Neuronal stem cell (in vitro differentiated cells): ENCODE results near the gene RNF123.

Experiments used
- DNase-seq: peaks from one replicate; pipeline ENCODE4 v3.0.0-alpha.2; 2013; ENCODE audit warnings: low spot score
- H2AFZ ChIP-seq: one replicate; pipeline ENCODE4 v1.6.1; 2013; ENCODE audit warnings: mild to moderate bottlenecking, low read length, inconsistent platforms
- H2AK5ac ChIP-seq: 2 replicates; pipeline ENCODE4 v1.6.1; 2013; ENCODE audit warnings: low read depth, mild to moderate bottlenecking, inconsistent platforms, low read length, moderate library complexity, mixed read lengths
- H2BK120ac ChIP-seq: 2 replicates; pipeline ENCODE4 v1.6.1; 2013; ENCODE audit warnings: low read depth, mild to moderate bottlenecking, inconsistent platforms, low read length, moderate library complexity, mixed read lengths
- H2BK12ac ChIP-seq: one replicate; pipeline ENCODE4 v1.6.1; 2013; ENCODE audit warnings: low read length, inconsistent platforms
- H2BK15ac ChIP-seq: 2 replicates; pipeline ENCODE4 v1.6.1; 2013; ENCODE audit warnings: mild to moderate bottlenecking, low read length, inconsistent platforms, mixed read lengths
- H2BK5ac ChIP-seq: one replicate; pipeline ENCODE4 v1.6.1; 2013; ENCODE audit warnings: inconsistent platforms, mild to moderate bottlenecking, low read length, moderate library complexity
- H3K14ac ChIP-seq: one replicate; pipeline ENCODE4 v1.6.1; 2013; ENCODE audit warnings: low read length, inconsistent platforms
- H3K18ac ChIP-seq: 2 replicates; pipeline ENCODE4 v1.6.1; 2013; ENCODE audit warnings: low read length, inconsistent platforms
- H3K23ac ChIP-seq: 2 replicates; pipeline ENCODE4 v1.6.1; 2013; ENCODE audit warnings: low read depth, mild to moderate bottlenecking, mixed read lengths, low read length, inconsistent platforms; ENCODE audit not compliant: poor library complexity
- H3K27ac ChIP-seq: replicated peaks from 3 replicates; pipeline ENCODE4 v1.5.1; 2013; ENCODE audit warnings: low read length, inconsistent platforms
- H3K27me3 ChIP-seq, 3 experiments: 2 replicates each; pipeline ENCODE4 v1.6.1; 2013; ENCODE audit warnings: low read length in 3 of 3, mild to moderate bottlenecking in 2 of 3, inconsistent platforms in 1 of 3, low read depth in 1 of 3, mixed read lengths in 1 of 3, moderate library complexity in 1 of 3; ENCODE audit not compliant: control insufficient read depth in 3 of 3, insufficient read depth in 3 of 3
- H3K36me3 ChIP-seq, 2 donors: replicated peaks in 1 of 2; 2 replicates each; pipeline ENCODE4 v1.6.1; 2013; ENCODE audit warnings: low read length in 2 of 2; ENCODE audit not compliant: control insufficient read depth in 2 of 2, insufficient read depth in 2 of 2
- H3K4ac ChIP-seq: 2 replicates; pipeline ENCODE4 v1.6.1; 2013; ENCODE audit warnings: inconsistent platforms, mild to moderate bottlenecking, low read length, moderate library complexity
- H3K4me1 ChIP-seq, 2 donors: 1 replicate in 1 of 2; 2 replicates in 1 of 2; pipeline ENCODE4 v1.6.1; 2013; ENCODE audit warnings: low read length in 2 of 2, low read depth in 1 of 2; ENCODE audit not compliant: control insufficient read depth in 2 of 2, insufficient read depth in 1 of 2
- H3K4me2 ChIP-seq: one replicate; pipeline ENCODE4 v1.6.1; 2013; ENCODE audit warnings: mild to moderate bottlenecking, low read length, inconsistent platforms; ENCODE audit not compliant: insufficient read depth, poor library complexity, severe bottlenecking
- H3K4me3 ChIP-seq, 2 donors: 2 replicates each; pipeline ENCODE4 v1.5.1; 2013; ENCODE audit warnings: low read length in 2 of 2, mild to moderate bottlenecking in 2 of 2, inconsistent platforms in 1 of 2, moderate library complexity in 1 of 2
- H3K79me1 ChIP-seq: one replicate; pipeline ENCODE4 v1.6.1; 2013; ENCODE audit warnings: low read depth, mild to moderate bottlenecking, inconsistent platforms, low read length, moderate library complexity
- H3K9ac ChIP-seq: one replicate; pipeline ENCODE4 v1.6.1; 2013; ENCODE audit warnings: mild to moderate bottlenecking, low read depth, low read length, inconsistent platforms; ENCODE audit not compliant: poor library complexity
- H3K9me3 ChIP-seq, 2 donors: replicated peaks in 1 of 2; 2 replicates each; pipeline versions ENCODE3 to v1.6.1; 2013; ENCODE audit warnings: low read length in 2 of 2, mild to moderate bottlenecking in 2 of 2, inconsistent platforms in 1 of 2, low read depth in 1 of 2, mixed read lengths in 1 of 2, moderate library complexity in 1 of 2; ENCODE audit not compliant: control insufficient read depth in 2 of 2, insufficient read depth in 1 of 2
- H4K8ac ChIP-seq: one replicate; pipeline ENCODE4 v1.6.1; 2013; ENCODE audit warnings: low read depth, mild to moderate bottlenecking, inconsistent platforms, low read length, moderate library complexity
- H4K91ac ChIP-seq: one replicate; pipeline ENCODE4 v1.6.1; 2013; ENCODE audit warnings: low read length, low read depth, mild to moderate bottlenecking, inconsistent platforms; ENCODE audit not compliant: poor library complexity
- WGBS, 2 donors: extraction: QIAGEN DNeasy Blood & Tissue Kit; methylation state at CpG; one replicate each; pipeline ENCODE4 v1.1.7; 2013; ENCODE audit warnings: missing lambda C conversion rate in 2 of 2, mixed read lengths in 1 of 2; ENCODE audit not compliant: insufficient read length in 2 of 2, insufficient replicate concordance in 1 of 2; ENCODE audit errors: extremely low coverage in 2 of 2; 5-methylcytosine and 5-hydroxymethylcytosine counted together

The RNF123 gene

GRCh38 chr3:49723628-49724551 lies 34.5 kb downstream of the RNF123 start, which contains the start of gene GMPPB:
Gene GMPPB (minus strand): TSS chr3:49723951. CDS start chr3:49723726, 225 bp downstream.
- H3K36me3 ChIP-seq = peaks cover 45 to 75% of the 10 kb centered on the region in 2 donors
- peaks cover 27% of the 10 kb centered on the region for H3K79me1 ChIP-seq
- peak within 1 kb of the TSS; percentile 93 for H2AFZ ChIP-seq
- peak within 1 kb of the TSS; percentile 96 for H3K9ac ChIP-seq
- no peaks in the 10 kb centered on the region for H3K9me3 ChIP-seq
- peak; percentile 94 for DNase-seq
- peak within 1 kb of the TSS; percentile 90 for H3K4me2 ChIP-seq
- peak within 1 kb of the TSS; percentile 80 to 97 for H3K4me3 ChIP-seq
- peaks cover 12 to 14% of the 10 kb centered on the region in 2 donors for H3K4me1 ChIP-seq
- peak within 1 kb of the TSS; percentile 19 for H2BK5ac ChIP-seq
- no peak within 1 kb of the TSS for H2BK120ac ChIP-seq
- H3K23ac ChIP-seq = peak within 1 kb of the TSS; percentile 98
- peak within 1 kb of the TSS; percentile 75 for H3K27ac ChIP-seq
- WGBS, 2 donors = no CpG with 5 or more reads among the region's 102 CpGs
- H2BK15ac ChIP-seq = no peak within 1 kb of the TSS
- H2AK5ac ChIP-seq = peak within 1 kb of the TSS; percentile 96
- peak within 1 kb of the TSS; percentile 89 for H4K8ac ChIP-seq
- H3K14ac ChIP-seq = peak within 1 kb of the TSS; percentile 57
- H2BK12ac ChIP-seq = no peak within 1 kb of the TSS
- H3K4ac ChIP-seq = no peak within 1 kb of the TSS
- peaks cover 0 to 1% (median 0%) of the 10 kb centered on the region in 3 experiments for H3K27me3 ChIP-seq
- H4K91ac ChIP-seq = no peak within 1 kb of the TSS
- H3K18ac ChIP-seq = peak within 1 kb of the TSS; percentile 92

- Histone ChIP-seq H3K36me3 (peaks cover 45 to 75% of the 10 kb centered on the region in 2 donors), H4K91ac (no peak overlapping the region), H2AK5ac (peak overlapping the region; percentile 83), H3K27ac (peak overlapping the region; percentile 75), H3K27me3 (peaks cover 0 to 1% (median 0%) of the 10 kb centered on the region in 3 experiments), H2AFZ (peak overlapping the region; percentile 92), H3K23ac (no peak overlapping the region), H3K79me1 (peaks cover 25% of the 10 kb centered on the region), H3K4me3 (peak overlapping the region in 1 of 2 donors; percentile 80), H2BK5ac (no peak overlapping the region), H4K8ac (peak overlapping the region; percentile 89), H3K18ac (no peak overlapping the region), H3K9me3 (no peaks in the 10 kb centered on the region), H3K9ac (no peak overlapping the region), H3K4me1 (peaks cover 9 to 14% of the 10 kb centered on the region in 2 donors), H2BK15ac (no peak overlapping the region), H3K4me2 (peak overlapping the region; percentile 89), H3K4ac (no peak overlapping the region), H2BK120ac (no peak overlapping the region), H3K14ac (no peak overlapping the region), H2BK12ac (no peak overlapping the region)
- no CpG with 5 or more reads among the region's 6 CpGs for WGBS, 2 donors
- DNase-seq = no peak
Measured at GRCh38 chr3:49724586-49724985, 35.2 kb downstream of the RNF123 start.

GRCh38 chr3:49725906-49726681 lies 36.7 kb downstream of the RNF123 start:
- Histone ChIP-seq H2BK12ac (no peak overlapping the region), H2AK5ac (no peak overlapping the region), H3K14ac (no peak overlapping the region), H3K4me3 (no peak overlapping the region), H3K4ac (no peak overlapping the region), H3K4me1 (peaks cover 9 to 14% of the 10 kb centered on the region in 2 donors), H2AFZ (no peak overlapping the region), H3K27ac (no peak overlapping the region), H3K23ac (no peak overlapping the region), H3K18ac (no peak overlapping the region), H3K4me2 (no peak overlapping the region), H2BK120ac (no peak overlapping the region), H3K9me3 (no peaks in the 10 kb centered on the region), H4K91ac (no peak overlapping the region), H2BK5ac (peak overlapping the region; percentile 69), H3K27me3 (peaks cover 0 to 1% (median 0%) of the 10 kb centered on the region in 3 experiments), H3K9ac (no peak overlapping the region), H2BK15ac (no peak overlapping the region), H3K36me3 (peaks cover 45 to 78% of the 10 kb centered on the region in 2 donors), H3K79me1 (peaks cover 25% of the 10 kb centered on the region), H4K8ac (no peak overlapping the region)
- no peak for DNase-seq
- WGBS, 2 donors = no CpG with 5 or more reads among the region's 11 CpGs
